GM12878 (cell line): ENCODE data around the gene ITPR2. TPM values are rescaled to one million over a fixed set of nuclear protein-coding genes. Genes with fewer than 3 reads are reported as not detected.

Experiments
- ATAC-seq: fragments of 200-7000 bp; cut with Tn5 transposase; 3 replicates; pipeline ENCODE4 v1.9.1; 2020; ENCODE audit warnings: mild to moderate bottlenecking, moderate library complexity
- BruUV-seq: library from RNA; stranded (reverse); fragments of 400-500 nt; replicated peaks from 2 replicates; lab custom pipeline; 2021; lab: Mats Ljungman, UMichigan
- CTCF ChIA-PET: fragments of 300-600 bp; sonication (Branson Sonifier 250); formaldehyde crosslinking; extraction: SDS; loops from one replicate; lab custom pipeline; 2021; ENCODE audit warnings: inconsistent platforms; lab: Yijun Ruan, JAX
- POLR2A ChIA-PET: fragments of 350-600 bp; formaldehyde crosslinking; extraction: SDS; loops from one replicate; lab custom pipeline; 2021; ENCODE audit warnings: inconsistent platforms; lab: Charles Lee
- RAD21 ChIA-PET: fragments of 300-600 bp; sonication (Branson Sonifier 250); formaldehyde crosslinking; loops from one replicate; lab custom pipeline; 2023; ENCODE audit warnings: antibody characterized with exemption; ENCODE audit not compliant: unreplicated experiment; lab: Charles Lee
- SMC1A ChIA-PET: fragments of 300-600 bp; sonication (Branson Sonifier 250); formaldehyde crosslinking; loops from one replicate; lab custom pipeline; 2023; ENCODE audit not compliant: unreplicated experiment, uncharacterized antibody; lab: Charles Lee
- DNase-seq: peaks from one replicate; pipeline ENCODE4 v3.0.0-alpha.2; 2011; ENCODE audit warnings: low read depth, low spot score
- FAIRE-seq: peaks from 3 replicates; lab custom pipeline; 2011; peaks lifted over from hg19 to GRCh38; lab: Jason Lieb, UNC
- H2AFZ ChIP-seq: 2 replicates; pipeline ENCODE4 v1.6.0; 2011; ENCODE audit warnings: low read depth, low read length, control low read depth; ENCODE audit not compliant: control insufficient read depth
- H3K27ac ChIP-seq: 2 replicates; pipeline ENCODE4 v1.5.1; 2011; ENCODE audit warnings: control low read depth; ENCODE audit not compliant: control insufficient read depth, insufficient read depth
- H3K27me3 ChIP-seq, 2 experiments: replicated peaks in 1 of 2; 2 replicates each; pipeline versions ENCODE4 v1.6.0 to v1.6.1; 2011; ENCODE audit warnings: low read length in 1 of 2; ENCODE audit not compliant: control insufficient read depth in 2 of 2, insufficient read depth in 2 of 2
- H3K36me3 ChIP-seq, 2 experiments: 2 replicates each; pipeline ENCODE4 v1.5.1; 2011; ENCODE audit warnings: low read length in 1 of 2; ENCODE audit not compliant: control insufficient read depth in 2 of 2, insufficient read depth in 2 of 2
- H3K4me1 ChIP-seq: 2 replicates; pipeline ENCODE4 v1.6.1; 2011; ENCODE audit warnings: mild to moderate bottlenecking, low read length, moderate library complexity, mixed read lengths; ENCODE audit not compliant: control insufficient read depth, insufficient read depth
- H3K4me2 ChIP-seq: 2 replicates; pipeline ENCODE4 v1.6.0; 2011; ENCODE audit warnings: control low read depth; ENCODE audit not compliant: control insufficient read depth, insufficient read depth
- H3K4me3 ChIP-seq: fragments of 200-600 bp; sonication (generic); 2 replicates; pipeline ENCODE4 v1.5.1; 2016
- H3K79me2 ChIP-seq: 2 replicates; pipeline ENCODE4 v1.6.0; 2011; ENCODE audit warnings: low read length; ENCODE audit not compliant: control insufficient read depth, insufficient read depth
- H3K9ac ChIP-seq: 2 replicates; pipeline ENCODE4 v1.8.0; 2011; ENCODE audit warnings: low read length, control low read depth, mixed read lengths; ENCODE audit not compliant: control insufficient read depth, insufficient read depth
- H3K9me3 ChIP-seq: replicated peaks from 3 replicates; pipeline ENCODE4 v1.5.1; 2011; ENCODE audit warnings: mild to moderate bottlenecking, low read length; ENCODE audit not compliant: control insufficient read depth, insufficient read depth
- H4K20me1 ChIP-seq: 2 replicates; pipeline ENCODE4 v1.6.0; 2011; ENCODE audit not compliant: control insufficient read depth, insufficient read depth
- CBX3 ChIP-seq: fragments of 200-600 bp; sonication (generic); IDR thresholded peaks from 2 replicates; pipeline ENCODE4 v1.6.1; 2016; ENCODE audit warnings: low read depth, borderline replicate concordance
- DPF2 ChIP-seq: fragments of 450-650 bp; IDR thresholded peaks from 2 replicates; pipeline ENCODE4 v1.6.1; 2017; ENCODE audit warnings: mild to moderate bottlenecking
- EGR1 ChIP-seq, 2 experiments: IDR thresholded peaks; 1 replicate in 1 of 2; 2 replicates in 1 of 2; pipeline ENCODE4 v1.6.1; 2011 to 2012; ENCODE audit warnings: low read depth in 2 of 2, low read length in 2 of 2, borderline replicate concordance in 1 of 2, mild to moderate bottlenecking in 1 of 2, moderate library complexity in 1 of 2
- FOXM1 ChIP-seq: IDR thresholded peaks from 2 replicates; pipeline ENCODE4 v1.6.1; 2012; ENCODE audit warnings: low read depth, mild to moderate bottlenecking, inconsistent platforms, low read length, moderate library complexity
- IKZF1 ChIP-seq: fragments of 450-650 bp; conservative IDR thresholded peaks from 2 replicates; pipeline ENCODE4 v1.6.1; 2017; ENCODE audit warnings: antibody characterized with exemption, mild to moderate bottlenecking
- MYB ChIP-seq: fragments of 150-350 bp; IDR thresholded peaks from 2 replicates; pipeline ENCODE4 v1.6.1; 2014; ENCODE audit warnings: mild to moderate bottlenecking, low read depth, low read length, borderline replicate concordance
- MYC ChIP-seq: IDR thresholded peaks from 2 replicates; pipeline ENCODE4 v1.6.1; 2011; ENCODE audit warnings: mild to moderate bottlenecking, low read length, moderate library complexity, inconsistent platforms; ENCODE audit not compliant: insufficient read depth, insufficient replicate concordance, insufficient read length, severe bottlenecking
- NFYB ChIP-seq: IDR thresholded peaks from 2 replicates; pipeline ENCODE4 v1.6.1; 2011; ENCODE audit warnings: low read depth, mild to moderate bottlenecking, low read length, improper control_type of control experiment, moderate library complexity; ENCODE audit not compliant: insufficient read depth
- TAF1 ChIP-seq: IDR thresholded peaks from 2 replicates; pipeline ENCODE4 v1.6.1; 2011; ENCODE audit warnings: mild to moderate bottlenecking, low read depth, low read length, borderline replicate concordance
- TARDBP ChIP-seq: IDR thresholded peaks from 2 replicates; pipeline ENCODE4 v1.6.1; 2016; ENCODE audit warnings: borderline replicate concordance
- WGBS: methylation state at CpG from one replicate; pipeline ENCODE4 v1.1.6; 2016; ENCODE audit warnings: low lambda C conversion rate; ENCODE audit not compliant: insufficient replicate concordance, insufficient coverage; ENCODE audit errors: missing lambda C conversion rate; 5-methylcytosine and 5-hydroxymethylcytosine counted together
- in situ Hi-C: fragments of 300-500 bp; cut with MboI; formaldehyde crosslinking; loops from 9 replicates; pipeline ENCODE4 v1.14.3; 2018; ENCODE audit warnings: mixed read lengths
- intact Hi-C: fragments of 100-400 bp; cut with micrococcal nuclease; formaldehyde crosslinking; loops from one replicate; pipeline ENCODE4 v1.14.2; 2022; ENCODE audit not compliant: unreplicated experiment
- polyA plus RNA-seq, 11 experiments: library from polyadenylated mRNA; depleted of rRNA in 4 of 11; unstranded in 6 of 11; stranded (reverse) in 5 of 11; fragments of >200 nt; fragmentation: Nextera tagmentation in 4 of 11; fragmentation: Illumina TruSeq in 1 of 11; extraction: Ambion mirVana in 4 of 11; extraction: Trizol in 1 of 11; gene quantifications; 1 replicate in 1 of 11; 2 replicates in 10 of 11; pipeline versions ENCODE4 v1.2.1 to v1.2.3, GENCODE V29; 2011 to 2016; ENCODE audit warnings: inconsistent platforms in 2 of 11, missing spikeins in 2 of 11, low read depth in 1 of 11
- total RNA-seq, 4 experiments: library from RNA; depleted of rRNA in 3 of 4; stranded (reverse); fragments of >200 nt in 3 of 4; fragmentation: Illumina TruSeq in 1 of 4; extraction: Trizol in 1 of 4; gene quantifications; 2 replicates each; pipeline versions ENCODE4 v1.2.1 to v1.2.3, GENCODE V29; 2013 to 2021

ITPR2 gene
- total and polyA plus RNA-seq, 10 of the 15 experiments (the other 5 are each of a cell fraction or from before 2014, with no cell fraction given) = 7.5 to 76.2 (median 47.1) TPM

DNA sequence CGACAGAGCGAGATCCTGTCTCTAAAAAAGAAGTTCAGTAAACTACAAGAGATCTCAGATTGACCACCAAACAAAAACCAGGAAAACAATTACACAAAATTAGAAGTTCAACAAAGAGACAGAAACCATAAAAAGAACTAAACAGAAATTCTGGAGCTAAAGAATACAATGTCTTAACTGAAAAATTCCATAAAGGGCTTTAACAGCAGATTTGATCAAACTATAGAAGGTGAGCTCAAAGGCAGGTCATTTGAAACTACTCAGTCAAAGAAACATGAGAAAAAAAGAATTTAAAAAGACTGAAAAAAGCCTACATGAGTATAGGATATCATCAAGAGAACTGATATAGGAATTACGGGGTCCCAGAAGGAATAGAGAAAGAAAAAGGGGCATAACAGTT, 71.2 kb downstream of the ITPR2 start:
- no peak for DNase-seq
- Histone ChIP-seq H3K27ac (no peak overlapping the region), H3K4me3 (no peak overlapping the region), H3K79me2 (peaks cover 2% of the 10 kb centered on the region), H3K27me3 (no peaks in the 10 kb centered on the region), H3K4me2 (no peak overlapping the region), H3K4me1 (no peaks in the 10 kb centered on the region), H3K36me3 (peaks cover 1 to 5% of the 10 kb centered on the region in 2 experiments; a peak in 3 of 4 replicates), H2AFZ (no peak overlapping the region), H4K20me1 (no peaks in the 10 kb centered on the region), H3K9me3 (peaks cover 26% of the 10 kb centered on the region), H3K9ac (no peak overlapping the region)
- ChIA-PET CTCF (interaction anchor here (1.0 kb wide), 1 partner anchor 46 kb away, joined by 4 read pairs; no protein-coding TSS in a partner anchor), POLR2A (interaction anchor here (1.3 kb wide), 1 partner anchor 16 kb away, joined by 3 read pairs; no protein-coding TSS in a partner anchor), SMC1A (interaction anchor here (0.6 to 5.3 kb wide), 4 partner anchors 10 to 73 kb away, joined by 3 to 29 read pairs (median 3); no protein-coding TSS in a partner anchor), RAD21 (interaction anchor here (0.7 to 1.1 kb wide), 2 partner anchors 11 to 14 kb away, joined by 3 read pairs; no protein-coding TSS in a partner anchor)
- FAIRE-seq = no peak
- TF ChIP-seq MYB (no peak), TARDBP (no peak), EGR1 (IDR thresholded peaks at IDR 0.05; ENCODE audit: borderline replicate concordance in 1 of 2, low read depth in 2 of 2, low read length in 2 of 2) (no peak), IKZF1 (no peak), MYC (no peak), NFYB (no peak), CBX3 (no peak), TAF1 (no peak), FOXM1 (no peak), DPF2 (no peak)
- in situ Hi-C loops = no loop called here
- intact Hi-C loops = no loop called here
- no peak for ATAC-seq
- 100% methylated on average over 3 of the region's 3 CpGs for WGBS
- no TSS peak for BruUV-seq
